HepG2 (cell line): ENCODE data around the gene SLC29A1. TPM values are rescaled to one million over a fixed set of nuclear protein-coding genes. Genes with fewer than 3 reads are reported as not detected.

ENCODE experiments used
- ATAC-seq: fragments of 200-7000 bp; cut with Tn5 transposase; 3 replicates; pipeline ENCODE4 v1.9.1; 2020; ENCODE audit warnings: mild to moderate bottlenecking, moderate library complexity
- BruUV-seq: library from RNA; stranded (reverse); fragments of 400-500 nt; replicated peaks from 2 replicates; lab custom pipeline; 2021; lab: Mats Ljungman, UMichigan
- CTCF ChIA-PET: fragments of 300-600 bp; formaldehyde crosslinking; extraction: SDS; loops from one replicate; lab custom pipeline; 2021; ENCODE audit warnings: low total read pairs, inconsistent platforms, low intra/inter-chr PET ratio; lab: Yijun Ruan, JAX
- POLR2A ChIA-PET: fragments of 350-600 bp; sonication (Branson Sonifier 250); formaldehyde crosslinking; loops from one replicate; lab custom pipeline; 2020; ENCODE audit warnings: antibody characterized with exemption, inconsistent platforms; lab: Yijun Ruan, JAX
- DNase-seq: peaks from one replicate; pipeline ENCODE4 v3.0.0-alpha.2; 2015; ENCODE audit warnings: low spot score
- FAIRE-seq: peaks from 3 replicates; lab custom pipeline; 2011; peaks lifted over from hg19 to GRCh38; lab: Jason Lieb, UNC
- H2AFZ ChIP-seq: one replicate; pipeline ENCODE4 v1.6.1; 2011; ENCODE audit warnings: low read length, inconsistent platforms
- H3K27ac ChIP-seq: fragments of 300-600 bp; 3 replicates; pipeline ENCODE4 v1.8.0; 2011; ENCODE audit warnings: mixed run types, mild to moderate bottlenecking, mixed read lengths, low read length, inconsistent platforms; ENCODE audit not compliant: insufficient read depth; ENCODE audit errors: extremely low read length
- H3K27me3 ChIP-seq, 2 experiments: fragments of 200-600 bp in 1 of 2; 2 replicates in 1 of 2; 3 replicates in 1 of 2; pipeline versions ENCODE4 v1.6.0 to v1.8.0; 2011; ENCODE audit warnings: low read length in 2 of 2, mild to moderate bottlenecking in 2 of 2, moderate library complexity in 2 of 2, inconsistent platforms in 1 of 2; ENCODE audit not compliant: insufficient read depth in 2 of 2, control insufficient read depth in 1 of 2
- H3K36me3 ChIP-seq, 2 experiments: fragments of 200-600 bp in 1 of 2; replicated peaks in 1 of 2; 2 replicates in 1 of 2; 3 replicates in 1 of 2; pipeline versions ENCODE4 v1.5.1 to v1.8.0; 2011; ENCODE audit warnings: low read length in 2 of 2, inconsistent platforms in 1 of 2; ENCODE audit not compliant: insufficient read depth in 2 of 2, control insufficient read depth in 1 of 2
- H3K4me1 ChIP-seq: 2 replicates; pipeline ENCODE4 v1.5.1; 2012; ENCODE audit warnings: low read length, inconsistent platforms; ENCODE audit not compliant: insufficient read depth
- H3K4me2 ChIP-seq: 2 replicates; pipeline ENCODE4 v1.6.0; 2011; ENCODE audit warnings: low read depth, low read length, inconsistent platforms
- H3K4me3 ChIP-seq, 3 experiments: fragments of 200-600 bp in 1 of 3; sonication (generic), shearing (Covaris generic) in 1 of 3; replicated peaks in 1 of 3; 2 replicates each; pipeline ENCODE4 v1.5.1; 2011 to 2016; ENCODE audit warnings: low read length in 3 of 3, inconsistent platforms in 2 of 3, low read depth in 2 of 3, mild to moderate bottlenecking in 2 of 3, control low read depth in 1 of 3, mixed read lengths in 1 of 3; ENCODE audit not compliant: insufficient read depth in 1 of 3
- H3K79me2 ChIP-seq: one replicate; pipeline ENCODE4 v1.6.1; 2011; ENCODE audit warnings: low read length, inconsistent platforms; ENCODE audit not compliant: insufficient read depth
- H3K9ac ChIP-seq: 2 replicates; pipeline ENCODE4 v1.6.0; 2011; ENCODE audit warnings: mild to moderate bottlenecking, low read depth, low read length, inconsistent platforms; ENCODE audit not compliant: insufficient read depth
- H3K9me3 ChIP-seq: 2 replicates; pipeline ENCODE4 v1.5.1; 2012; ENCODE audit warnings: mild to moderate bottlenecking, low read length
- H4K20me1 ChIP-seq: 2 replicates; pipeline ENCODE4 v1.6.0; 2011; ENCODE audit warnings: inconsistent platforms, mild to moderate bottlenecking, low read length, moderate library complexity; ENCODE audit not compliant: insufficient read depth
- ARHGAP35 ChIP-seq: sonication (generic); formaldehyde crosslinking; IDR thresholded peaks from 2 replicates; pipeline ENCODE4 v1.9.0; 2022; ENCODE audit warnings: mild to moderate bottlenecking, inconsistent platforms, moderate library complexity, missing genetic modification reagents, borderline replicate concordance
- BATF2 ChIP-seq: sonication (generic); formaldehyde crosslinking; IDR thresholded peaks from 2 replicates; pipeline ENCODE4 v1.8.0; 2022; ENCODE audit warnings: mild to moderate bottlenecking, missing genetic modification reagents, moderate library complexity
- BHLHE40 ChIP-seq: IDR thresholded peaks from 2 replicates; pipeline ENCODE4 v1.6.1; 2011; ENCODE audit warnings: low read length, improper control_type of control experiment
- ELF3 ChIP-seq: IDR thresholded peaks from 2 replicates; pipeline ENCODE4 v1.6.1; 2016; ENCODE audit warnings: missing genetic modification reagents, missing compliant biosample characterization
- GATAD1 ChIP-seq: IDR thresholded peaks from 2 replicates; pipeline ENCODE4 v1.6.1; 2016; ENCODE audit warnings: missing genetic modification reagents, missing compliant biosample characterization
- GATAD2A ChIP-seq: IDR thresholded peaks from 2 replicates; pipeline ENCODE4 v1.6.1; 2016
- GTF2F1 ChIP-seq: fragments of 150-350 bp; IDR thresholded peaks from 2 replicates; pipeline ENCODE4 v1.6.1; 2014; ENCODE audit warnings: low read length
- HBP1 ChIP-seq: IDR thresholded peaks from 2 replicates; pipeline ENCODE4 v1.6.1; 2016; ENCODE audit warnings: low read depth, control low read depth
- MAF1 ChIP-seq: sonication (generic); formaldehyde crosslinking; IDR thresholded peaks from 2 replicates; pipeline ENCODE4 v1.5.0; 2020; ENCODE audit warnings: missing genetic modification reagents, borderline replicate concordance
- NAIF1 ChIP-seq: sonication (generic); formaldehyde crosslinking; IDR thresholded peaks from 2 replicates; pipeline ENCODE4 v1.5.0; 2020; ENCODE audit warnings: mild to moderate bottlenecking, missing genetic modification reagents, borderline replicate concordance
- NRL ChIP-seq: sonication (generic); formaldehyde crosslinking; IDR thresholded peaks from 2 replicates; pipeline ENCODE4 v1.5.0; 2020; ENCODE audit warnings: missing genetic modification reagents, mild to moderate bottlenecking, moderate library complexity, borderline replicate concordance
- PAF1 ChIP-seq: IDR thresholded peaks from 2 replicates; pipeline ENCODE4 v1.6.1; 2016; ENCODE audit warnings: missing genetic modification reagents, missing compliant biosample characterization
- POLR2AphosphoS5 ChIP-seq: IDR thresholded peaks from 2 replicates; pipeline ENCODE4 v1.6.1; 2012; ENCODE audit warnings: low read depth, low read length
- RBFOX2 ChIP-seq: fragments of 200-400 bp; formaldehyde crosslinking; IDR thresholded peaks from 2 replicates; pipeline ENCODE4 v1.6.1; 2017; ENCODE audit warnings: low read depth, mild to moderate bottlenecking, low read length
- SAP130 ChIP-seq: IDR thresholded peaks from 2 replicates; pipeline ENCODE4 v1.6.1; 2016; ENCODE audit warnings: low read depth
- SMC3 ChIP-seq: IDR thresholded peaks from 2 replicates; pipeline ENCODE4 v1.6.1; 2011; ENCODE audit warnings: low read length, improper control_type of control experiment
- STAG1 ChIP-seq: sonication (generic); formaldehyde crosslinking; IDR thresholded peaks from 2 replicates; pipeline ENCODE4 v1.4.0; 2020; ENCODE audit warnings: missing genetic modification reagents
- ZBTB38 ChIP-seq: sonication (generic); formaldehyde crosslinking; IDR thresholded peaks from 2 replicates; pipeline ENCODE4 v1.5.1; 2020; ENCODE audit warnings: mild to moderate bottlenecking, missing genetic modification reagents
- ZBTB7A ChIP-seq: sonication (generic); formaldehyde crosslinking; IDR thresholded peaks from 2 replicates; pipeline ENCODE4 v1.8.0; 2022; ENCODE audit warnings: mild to moderate bottlenecking, missing genetic modification reagents
- ZNF331 ChIP-seq: sonication (generic); formaldehyde crosslinking; IDR thresholded peaks from 2 replicates; pipeline ENCODE4 v1.4.0; 2020; ENCODE audit warnings: missing genetic modification reagents
- ZNF652 ChIP-seq: IDR thresholded peaks from 2 replicates; pipeline ENCODE4 v1.6.1; 2016; ENCODE audit warnings: low read depth, borderline replicate concordance
- ZNF720 ChIP-seq: sonication (generic); formaldehyde crosslinking; IDR thresholded peaks from 2 replicates; pipeline ENCODE4 v1.4.0; 2020; ENCODE audit warnings: missing genetic modification reagents
- ZNF766 ChIP-seq: sonication (generic); formaldehyde crosslinking; IDR thresholded peaks from 2 replicates; pipeline ENCODE4 v1.5.0; 2020; ENCODE audit warnings: missing genetic modification reagents, borderline replicate concordance
- WGBS: methylation state at CpG from one replicate; pipeline ENCODE4 v1.1.6; 2017; ENCODE audit warnings: low lambda C conversion rate; 5-methylcytosine and 5-hydroxymethylcytosine counted together
- in situ Hi-C: cut with HindIII; loops from 2 replicates; pipeline ENCODE4 v1.10.0; 2017; ENCODE audit warnings: low pct_unique_long_range_greater_than_20kb; ENCODE audit not compliant: extremely low pct_ligation_motif_present
- intact Hi-C: fragments of 100-400 bp; cut with micrococcal nuclease; formaldehyde crosslinking; loops from one replicate; pipeline ENCODE4 v1.10.0; 2022; ENCODE audit not compliant: unreplicated experiment
- polyA plus RNA-seq, 8 experiments: library from polyadenylated mRNA; depleted of rRNA in 3 of 8; stranded (reverse) in 7 of 8; unstranded in 1 of 8; fragments of >200 nt; fragmentation: Illumina TruSeq in 4 of 8; extraction: Trizol in 4 of 8; gene quantifications; 2 replicates each; pipeline versions ENCODE4 v1.2.1 to v1.2.3, GENCODE V29; 2011 to 2016; ENCODE audit warnings: low read depth in 4 of 8, missing spikeins in 1 of 8, mixed read lengths in 1 of 8; ENCODE audit not compliant: insufficient read depth in 1 of 8
- total RNA-seq, 5 experiments: library from RNA; depleted of rRNA; stranded (reverse); fragments of >200 nt; fragmentation: Illumina TruSeq; extraction: Trizol; gene quantifications; 2 replicates each; pipeline ENCODE4 v1.2.3, GENCODE V29; 2016; ENCODE audit warnings: low read depth in 1 of 5

SLC29A1 gene
- total and polyA plus RNA-seq, 2 of the 13 experiments (the other 11 are each of a cell fraction or from before 2014, with no cell fraction given) = 43.2 to 106 TPM

- H3K4me1 ChIP-seq = peaks cover 87% of the 10 kb centered on the region
- in situ Hi-C loops = no loop called here
- no peak overlapping the region for H2AFZ ChIP-seq
- H3K4me3 ChIP-seq = no peak overlapping the region
- no peaks in the 10 kb centered on the region for H3K9me3 ChIP-seq
- no peak overlapping the region for H3K4me2 ChIP-seq
- intact Hi-C loops = loop anchor here (5.0 kb wide), 1 partner anchor 156 kb away; no protein-coding TSS in a partner anchor
- no peaks in the 10 kb centered on the region; a peak in 1 of 5 replicates for H3K27me3 ChIP-seq
- 82% methylated on average over 10 of the region's 10 CpGs for WGBS
- ChIA-PET POLR2A (interaction anchor here (1.0 to 6.0 kb wide), 4 partner anchors 8 to 624 kb away, joined by 3 to 264 read pairs (median 4); partner anchors contain the start of genes AARS2, GTPBP2 and HSP90AB1), CTCF (interaction anchor here (0.7 to 2.0 kb wide), 3 partner anchors 32 to 157 kb away, joined by 3 to 5 read pairs (median 3); no protein-coding TSS in a partner anchor)
- H3K9ac ChIP-seq = no peak overlapping the region
- peaks cover 80% of the 10 kb centered on the region for H4K20me1 ChIP-seq
- H3K79me2 ChIP-seq = peaks cover 48% of the 10 kb centered on the region
- no peak overlapping the region for H3K27ac ChIP-seq
- FAIRE-seq (peak; percentile 15), ATAC-seq (peak; percentile 5; the same call in 2 of the 3 replicates), DNase-seq (peak; percentile 70)
- BruUV-seq = TSS peak; percentile 3
- peaks cover 45 to 68% of the 10 kb centered on the region in 2 experiments for H3K36me3 ChIP-seq
- TF ChIP-seq ZNF331 (CRISPR knock-in tag) = no peak
- TF ChIP-seq ZNF766 (CRISPR knock-in tag) = no peak
- peak; percentile 29; the same call in 1 of the 2 replicates for TF ChIP-seq POLR2AphosphoS5
- 0 out of 2 replicates have a peak, but pooled peaks have one; percentile 18 for TF ChIP-seq SAP130 (CRISPR knock-in tag)
- peak; percentile 61 for TF ChIP-seq RBFOX2
- no peak for TF ChIP-seq ZNF720 (CRISPR knock-in tag)
- TF ChIP-seq ZNF652 (CRISPR knock-in tag) = 0 out of 2 replicates have a peak, but pooled peaks have one; percentile 11
- no peak for TF ChIP-seq NAIF1 (CRISPR knock-in tag)
- TF ChIP-seq ELF3 (CRISPR knock-in tag) = 0 out of 2 replicates have a peak, but pooled peaks have one; percentile 39
- peak; percentile 70 for TF ChIP-seq ZBTB38
- TF ChIP-seq BATF2 (CRISPR knock-in tag) = no peak
- no peak for TF ChIP-seq MAF1 (CRISPR knock-in tag)
- 0 out of 2 replicates have a peak, but pooled peaks have one; percentile 12 for TF ChIP-seq HBP1 (CRISPR knock-in tag)
- no peak; the same call in 1 of the 2 replicates for TF ChIP-seq ARHGAP35
- peak; percentile 32; the same call in 1 of the 2 replicates for TF ChIP-seq STAG1 (CRISPR knock-in tag)
- TF ChIP-seq ZBTB7A (CRISPR knock-in tag) = no peak
- 0 out of 2 replicates have a peak, but pooled peaks have one; percentile 13 for TF ChIP-seq NRL
- TF ChIP-seq SMC3 = peak; percentile 38; the same call in 1 of the 2 replicates
- 0 out of 2 replicates have a peak, but pooled peaks have one; percentile 20 for TF ChIP-seq GATAD1
- TF ChIP-seq GATAD2A = 0 out of 2 replicates have a peak, but pooled peaks have one; percentile 32
- TF ChIP-seq PAF1 (CRISPR knock-in tag) = peak; percentile 61; the same call in 1 of the 2 replicates
- TF ChIP-seq GTF2F1 = no peak
- no peak for TF ChIP-seq BHLHE40
Measured at GRCh38 chr6:44253307-44254101, 30.1 kb downstream of the SLC29A1 start.
